K562 (cell line): ENCODE data around the gene PPP1R9B. TPM values are rescaled to one million over a fixed set of nuclear protein-coding genes. Genes with fewer than 3 reads are reported as not detected.

Source experiments
- ATF7 ChIP-seq: fragments of 450-650 bp; IDR thresholded peaks from 2 replicates; pipeline ENCODE4 v1.7.1; 2014; ENCODE audit warnings: mild to moderate bottlenecking, moderate library complexity
- BRCA1 ChIP-seq, 2 experiments: fragments of 450-650 bp in 1 of 2; sonication (generic) in 1 of 2; formaldehyde crosslinking in 1 of 2; IDR thresholded peaks; 2 replicates each; pipeline versions ENCODE4 v1.5.0 to v1.6.1; 2017 to 2020; ENCODE audit warnings: mild to moderate bottlenecking in 1 of 2, missing genetic modification reagents in 1 of 2
- CAMTA2 ChIP-seq: fragments of 250-450 bp; sonication (Bioruptor Pico); conservative IDR thresholded peaks from 2 replicates; pipeline ENCODE4 v1.5.1; 2022
- EP300 ChIP-seq: IDR thresholded peaks from 2 replicates; pipeline ENCODE4 v1.6.1; 2012; ENCODE audit warnings: low read length, improper control_type of control experiment
- IRF9 ChIP-seq: fragments of 450-650 bp; IDR thresholded peaks from 2 replicates; pipeline ENCODE4 v1.6.1; 2016; ENCODE audit warnings: missing biosample characterization, missing genetic modification characterization
- JUND ChIP-seq, 2 experiments: IDR thresholded peaks; 2 replicates in 1 of 2; 3 replicates in 1 of 2; pipeline ENCODE4 v1.6.1; 2011; ENCODE audit warnings: borderline replicate concordance in 2 of 2, low read depth in 2 of 2, low read length in 2 of 2, improper control_type of control experiment in 1 of 2, missing biosample characterization in 1 of 2, missing genetic modification characterization in 1 of 2, missing genetic modification reagents in 1 of 2
- KLF10 ChIP-seq: fragments of 250-450 bp; sonication (Bioruptor Pico); IDR thresholded peaks from 2 replicates; pipeline ENCODE4 v1.6.1; 2021; ENCODE audit warnings: matching md5 sums
- KLF13 ChIP-seq: fragments of 450-650 bp; IDR thresholded peaks from 2 replicates; pipeline ENCODE4 v1.6.1; 2016; ENCODE audit warnings: missing genetic modification characterization, low read depth, mild to moderate bottlenecking, missing compliant biosample characterization, moderate library complexity, borderline replicate concordance
- MEIS2 ChIP-seq: fragments of 450-650 bp; IDR thresholded peaks from 2 replicates; pipeline ENCODE4 v1.6.1; 2014; ENCODE audit warnings: mild to moderate bottlenecking; ENCODE audit not compliant: partially characterized antibody
- MITF ChIP-seq: IDR thresholded peaks from 2 replicates; pipeline ENCODE4 v1.6.1; 2014; ENCODE audit warnings: antibody characterized with exemption
- MTA3 ChIP-seq: fragments of 450-650 bp; formaldehyde crosslinking; IDR thresholded peaks from 2 replicates; pipeline ENCODE4 v1.6.1; 2017; ENCODE audit warnings: mild to moderate bottlenecking, borderline replicate concordance
- NKRF ChIP-seq: fragments of 450-650 bp; IDR thresholded peaks from 2 replicates; pipeline ENCODE4 v1.6.1; 2016; ENCODE audit warnings: borderline replicate concordance
- RFX5 ChIP-seq: IDR thresholded peaks from 2 replicates; pipeline ENCODE4 v1.6.1; 2011; ENCODE audit warnings: low read depth, mild to moderate bottlenecking, improper control_type of control experiment, low read length
- SFPQ ChIP-seq: fragments of 200-400 bp; formaldehyde crosslinking; IDR thresholded peaks from 2 replicates; pipeline ENCODE4 v1.6.1; 2017; ENCODE audit warnings: mild to moderate bottlenecking, low read depth, low read length, moderate library complexity
- SUPT5H ChIP-seq: fragments of 450-650 bp; IDR thresholded peaks from 2 replicates; pipeline ENCODE4 v1.6.1; 2016
- TAF15 ChIP-seq: fragments of 200-400 bp; formaldehyde crosslinking; IDR thresholded peaks from 2 replicates; pipeline ENCODE4 v1.6.1; 2017; ENCODE audit warnings: mild to moderate bottlenecking, low read depth, low read length, moderate library complexity
- YY1 ChIP-seq, 3 experiments: IDR thresholded peaks; 2 replicates each; pipeline ENCODE4 v1.6.1; 2011; ENCODE audit warnings: low read length in 2 of 3, mild to moderate bottlenecking in 2 of 3, moderate library complexity in 2 of 3, borderline replicate concordance in 1 of 3, control low read depth in 1 of 3, low read depth in 1 of 3; ENCODE audit not compliant: insufficient read depth in 3 of 3, insufficient replicate concordance in 2 of 3, control insufficient read depth in 1 of 3, insufficient read length in 1 of 3; ENCODE audit errors: extremely low read depth in 1 of 3
- ZNF507 ChIP-seq: conservative IDR thresholded peaks from 2 replicates; pipeline ENCODE4 v1.6.1; 2017; ENCODE audit warnings: missing genetic modification characterization, missing compliant biosample characterization
- ZNF57 ChIP-seq: fragments of 450-650 bp; formaldehyde crosslinking; IDR thresholded peaks from 2 replicates; pipeline ENCODE4 v1.4.0; 2020; ENCODE audit warnings: mild to moderate bottlenecking, moderate library complexity
- ZNF583 ChIP-seq: fragments of 250-450 bp; sonication (Bioruptor Pico); IDR thresholded peaks from 2 replicates; pipeline ENCODE4 v1.4.0; 2020
- polyA plus RNA-seq, 8 experiments: library from polyadenylated mRNA; depleted of rRNA in 4 of 8; stranded (reverse) in 5 of 8; unstranded in 3 of 8; fragments of >200 nt; fragmentation: Nextera tagmentation in 2 of 8; fragmentation: Illumina TruSeq in 1 of 8; extraction: Ambion mirVana in 2 of 8; extraction: Trizol in 1 of 8; gene quantifications; 2 replicates each; pipeline versions ENCODE4 v1.2.1 to v1.2.3, GENCODE V29; 2011 to 2014; ENCODE audit warnings: inconsistent platforms in 1 of 8, missing spikeins in 1 of 8
- total RNA-seq, 7 experiments: library from RNA; depleted of rRNA in 6 of 7; stranded (reverse); fragments of >200 nt in 6 of 7; fragmentation: Illumina TruSeq in 2 of 7; extraction: Trizol in 2 of 7; gene quantifications; 2 replicates each; pipeline versions ENCODE4 v1.2.1 to v1.2.3, GENCODE V29; 2011 to 2021; ENCODE audit warnings: low replicate concordance in 1 of 7

The PPP1R9B gene
- total and polyA plus RNA-seq, 9 of the 15 experiments (the other 6 are each of a cell fraction or from before 2014, with no cell fraction given), result 0.10 to 63.5 (median 24.7) TPM

- TF ChIP-seq YY1 (IDR thresholded peaks at IDR 0.05; ENCODE audit: borderline replicate concordance in 1 of 3, control insufficient read depth in 1 of 3, extremely low read depth in 1 of 3, insufficient read depth in 3 of 3, insufficient read length in 1 of 3, insufficient replicate concordance in 2 of 3, low read depth in 1 of 3, low read length in 2 of 3) (peak in 2 of 3 experiments; percentile 59 to 70), ATF7 (no peak), MTA3 (no peak), MEIS2 (no peak), ZNF507 (tag) (no peak), MITF (no peak), ZNF57 (CRISPR knock-in tag) (no peak), IRF9 (tag) (no peak), KLF10 (CRISPR knock-in tag) (no peak), ZNF583 (CRISPR knock-in tag) (no peak), EP300 (no peak), JUND (IDR thresholded peaks at IDR 0.05; ENCODE audit: borderline replicate concordance, low read depth, low read length) (no peak), JUND (tag; IDR thresholded peaks at IDR 0.05; ENCODE audit: borderline replicate concordance, low read depth, low read length) (no peak), NKRF (no peak), TAF15 (no peak), RFX5 (no peak), BRCA1 (IDR thresholded peaks at IDR 0.05) (no peak), BRCA1 (CRISPR knock-in tag; IDR thresholded peaks at IDR 0.05) (no peak), SUPT5H (no peak), CAMTA2 (no peak), KLF13 (tag) (no peak), SFPQ (no peak)
Measured at GRCh38 chr17:50094753-50095619, 55.5 kb downstream of the PPP1R9B start, which contains the start of gene PDK2 (continued).
